ENCODE measurements around the gene PCSK6.

GRCh38 chr15:101406526-101407195, 82.8 kb downstream of the PCSK6 start:
- TF ChIP-seq CTCF (IDR thresholded peaks at IDR 0.05; ENCODE audit: control extremely low read depth in 1 of 3, insufficient read depth in 1 of 3, low read depth in 1 of 3, low read length in 3 of 3) (no peak), JUN (IDR thresholded peaks at IDR 0.05; ENCODE audit: low read depth, low read length) (no peak), RAD21 (IDR thresholded peaks at IDR 0.05 in 1 of 2, conservative IDR thresholded peaks at IDR 0.05 in 1 of 2; ENCODE audit: low read depth in 2 of 2, low read length in 2 of 2) (no peak), CEBPB (IDR thresholded peaks at IDR 0.05; ENCODE audit: low read depth, low read length) (no peak), RFX5 (IDR thresholded peaks at IDR 0.05; ENCODE audit: borderline replicate concordance, low read depth, low read length) (no peak), POLR2A (IDR thresholded peaks at IDR 0.05; ENCODE audit: control extremely low read depth in 1 of 2, low read depth in 2 of 2, low read length in 2 of 2) (no peak), JUND (IDR thresholded peaks at IDR 0.05; ENCODE audit: low read length) (no peak), PHF8 (conservative IDR thresholded peaks at IDR 0.05; ENCODE audit: low read depth, low read length) (no peak), EP300 (IDR thresholded peaks at IDR 0.05; ENCODE audit: borderline replicate concordance in 1 of 2, low read depth in 2 of 2, low read length in 2 of 2) (no peak), GABPA (IDR thresholded peaks at IDR 0.05; ENCODE audit: borderline replicate concordance, insufficient read depth, low read length) (no peak), EZH2 (IDR thresholded peaks at IDR 0.05; ENCODE audit: low read depth, low read length, severe bottlenecking) (no peak), SUZ12 (IDR thresholded peaks at IDR 0.05; ENCODE audit: low read length) (no peak), RXRA (IDR thresholded peaks at IDR 0.05; ENCODE audit: insufficient read depth, low read depth, low read length) (no peak)

Measured in H1 (cell line).